ENCODE results near the gene UBE2G2.

Gene UBE2G2

DNA sequence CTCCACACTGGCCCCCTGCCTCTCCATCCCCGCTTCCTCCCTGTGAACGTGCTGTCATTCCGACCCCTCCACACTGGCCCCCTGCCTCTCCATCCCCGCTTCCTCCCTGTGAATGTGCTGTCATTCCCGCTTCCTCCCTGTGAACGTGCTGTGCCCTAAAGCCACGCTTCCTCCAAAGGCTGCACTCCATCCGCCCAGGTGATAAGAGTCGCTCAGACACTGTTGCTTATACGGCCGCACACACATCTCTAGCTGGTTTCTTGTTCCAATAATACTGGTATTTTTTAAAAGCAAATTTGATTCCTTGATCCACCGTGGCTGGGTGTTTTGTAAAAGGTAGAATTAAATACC is 51.0 kb downstream of the UBE2G2 start:
- no peak for DNase-seq (ENCODE audit: low read depth in 2 of 2)

DNA sequence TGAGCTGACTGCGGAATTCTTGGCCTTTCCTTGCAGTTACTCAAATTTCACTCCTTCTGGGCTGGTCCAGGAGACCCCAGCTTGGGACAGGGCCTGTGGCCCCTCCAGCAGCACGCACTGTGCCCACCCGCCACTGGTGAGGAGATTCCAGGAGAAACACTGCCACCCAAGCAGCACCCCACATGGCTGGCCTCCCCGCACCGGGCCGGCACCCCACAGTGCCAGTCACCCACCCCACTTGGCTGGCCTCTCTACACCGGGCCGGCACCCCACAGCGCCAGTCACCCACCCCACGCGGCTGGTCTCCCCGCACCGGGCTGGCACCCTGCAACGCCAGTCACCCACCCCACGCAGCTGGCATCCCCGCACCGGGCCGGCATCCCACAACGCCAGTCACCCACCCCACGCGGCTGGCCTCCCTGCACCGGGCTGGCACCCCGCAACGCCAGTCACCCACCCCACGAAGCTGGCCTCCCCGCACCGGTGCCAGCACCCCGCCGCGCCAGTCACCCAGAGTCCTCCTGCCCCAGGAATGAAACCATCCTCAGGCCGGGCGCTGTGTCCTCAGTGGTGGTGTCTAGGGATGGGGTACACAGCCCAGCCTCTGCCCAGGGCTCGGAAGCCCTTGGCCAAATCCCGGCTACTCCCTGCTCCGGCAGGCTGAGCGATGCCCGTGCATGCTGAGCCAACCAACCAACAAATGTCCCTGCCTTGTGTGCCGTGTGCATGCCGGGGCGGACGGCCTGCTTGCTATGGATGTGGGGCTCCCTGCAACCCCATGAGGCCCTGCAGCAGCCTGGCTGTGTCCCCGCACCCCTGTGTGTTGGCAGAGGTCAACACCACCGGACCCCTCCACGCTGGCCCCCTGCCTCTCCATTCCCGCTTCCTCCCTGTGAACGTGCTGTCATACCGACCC is 51.6 kb downstream of the UBE2G2 start:
- DNase-seq (ENCODE audit: low read depth in 2 of 2), result no peak

DNA sequence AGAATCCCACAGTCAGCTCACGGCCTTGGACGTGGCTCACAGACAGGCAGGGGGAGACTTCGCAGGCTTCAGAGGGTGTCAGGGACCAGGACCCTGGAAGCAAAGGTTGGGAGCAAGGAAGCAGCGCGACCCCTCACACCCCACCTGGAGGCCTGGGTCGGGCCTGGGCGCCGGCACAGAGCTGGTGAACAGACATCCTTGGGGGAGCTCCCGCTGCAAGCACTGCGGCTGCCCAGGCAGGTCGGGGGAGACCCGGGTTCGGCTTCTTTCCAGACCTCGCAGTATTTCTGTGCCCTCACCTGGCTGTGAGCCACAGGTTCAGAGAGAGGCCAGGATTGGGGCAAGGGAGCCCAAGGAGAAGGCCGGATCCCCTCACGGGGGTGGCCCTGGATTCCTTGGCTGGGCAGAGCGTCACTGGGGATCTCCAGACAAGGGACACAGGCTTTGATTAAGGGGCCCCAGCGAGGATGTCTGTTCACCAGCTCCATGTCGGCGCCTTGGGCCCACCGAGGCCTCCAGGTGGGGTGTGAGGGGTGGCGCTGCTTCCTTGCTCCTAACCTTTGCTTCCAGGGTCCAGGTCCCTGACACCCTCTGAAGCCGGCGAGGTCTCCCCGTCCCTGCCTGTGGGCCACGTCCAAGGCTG is 52.4 kb downstream of the UBE2G2 start:
- no peak for DNase-seq (ENCODE audit: low read depth in 2 of 2)

DNA sequence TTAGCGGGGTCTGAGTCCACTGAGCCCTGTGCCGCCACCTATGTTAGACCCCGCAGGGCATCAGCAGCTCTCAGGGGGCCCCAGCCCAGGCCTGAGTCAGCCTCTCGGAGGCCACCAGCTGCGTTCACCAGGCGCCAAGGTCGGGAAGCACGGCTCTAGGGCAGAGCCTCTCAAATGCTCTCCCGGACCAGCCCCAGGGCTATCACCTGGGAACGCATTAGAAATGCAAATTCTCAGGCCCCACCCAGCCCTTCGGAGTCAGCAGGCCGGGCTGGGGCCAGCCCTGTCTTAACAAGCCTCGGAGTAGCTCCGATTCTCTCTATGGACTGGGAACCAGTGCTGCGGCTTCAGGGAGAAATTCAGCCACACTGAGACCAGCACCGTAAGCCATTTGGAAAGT is 53.0 kb downstream of the UBE2G2 start:
- no peak for DNase-seq (ENCODE audit: low read depth in 2 of 2)

- DNase-seq (ENCODE audit: low read depth in 2 of 2), result no peak
Observed at GRCh38 chr21:44742418-44743153, 59.0 kb downstream of the UBE2G2 start.

- no peak for DNase-seq (ENCODE audit: low read depth in 2 of 2)
Observed at GRCh38 chr21:44741921-44742320, 59.7 kb downstream of the UBE2G2 start.

DNA sequence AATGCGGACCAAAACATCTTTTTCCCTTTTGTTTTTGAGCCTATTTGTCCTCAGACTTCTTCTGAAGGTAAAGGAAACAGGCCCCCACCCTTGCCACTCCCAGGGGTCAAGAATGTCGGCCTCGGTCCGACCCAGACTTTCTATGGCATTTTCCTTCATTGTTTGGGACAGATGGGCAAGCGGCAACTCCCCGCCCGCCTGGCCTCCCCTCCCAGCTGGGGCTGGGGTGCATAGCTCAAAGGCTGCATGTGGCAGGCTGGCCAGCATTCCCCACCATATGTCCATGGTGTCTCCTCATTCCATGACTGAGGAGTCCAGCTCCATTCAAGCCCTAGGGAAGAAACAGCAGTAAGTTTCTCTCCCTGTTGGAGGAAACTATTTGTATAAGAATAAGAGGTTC is 60.9 kb downstream of the UBE2G2 start:
- DNase-seq (ENCODE audit: low read depth in 2 of 2), result no peak

- DNase-seq (ENCODE audit: low read depth in 2 of 2), result no peak
Observed at GRCh38 chr21:44739316-44739715, 62.3 kb downstream of the UBE2G2 start.

DNA sequence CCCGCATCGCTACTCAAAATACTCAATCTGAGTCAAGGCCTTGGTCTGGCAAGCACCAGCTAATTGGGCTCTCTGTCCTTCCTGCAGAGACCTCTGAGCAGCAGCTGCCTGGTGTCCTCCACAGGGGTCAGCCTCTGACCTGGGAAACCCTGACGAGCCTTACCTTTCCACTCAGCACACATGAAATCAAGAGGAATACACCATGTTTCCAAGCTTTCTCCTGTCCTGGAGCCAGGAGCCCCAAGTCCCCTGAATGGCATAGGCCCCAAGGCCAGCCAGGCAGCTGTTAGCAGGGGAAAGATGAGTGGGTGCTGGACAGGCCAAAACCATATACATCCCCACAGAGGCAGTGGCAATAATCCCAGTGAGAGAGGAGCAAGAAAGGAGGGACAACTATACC is 63.0 kb downstream of the UBE2G2 start:
- no peak for DNase-seq (ENCODE audit: low read depth in 2 of 2)

DNA sequence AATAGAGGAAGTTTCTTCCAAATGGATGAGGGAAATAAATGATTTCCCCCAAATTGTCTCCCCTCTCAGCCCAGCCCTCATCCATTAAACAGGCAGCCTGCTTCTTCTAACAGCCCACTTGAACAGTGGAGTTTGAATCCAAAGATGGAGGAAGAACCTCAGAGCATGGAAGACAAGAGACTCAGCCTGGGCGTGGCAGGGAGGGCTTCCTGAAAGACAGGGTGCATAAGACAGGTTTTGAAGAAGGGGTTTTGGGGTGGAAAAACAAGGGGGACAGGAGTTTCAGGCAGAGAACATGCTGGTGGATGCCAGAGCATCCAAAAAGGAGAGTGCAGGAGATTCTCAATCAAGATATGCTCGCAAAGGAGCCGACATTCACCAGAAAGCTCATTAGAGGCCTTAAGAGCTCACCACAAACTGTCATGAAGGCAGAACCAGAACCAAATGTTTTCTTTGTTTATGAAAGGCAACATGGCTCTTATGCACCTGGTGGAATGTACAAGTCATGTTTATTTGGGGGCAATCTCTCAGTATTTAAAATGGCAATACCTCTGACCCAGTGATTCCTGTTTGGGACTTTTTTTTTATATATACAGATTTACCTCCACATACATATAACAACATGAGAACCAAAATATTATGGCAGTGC is 63.8 kb downstream of the UBE2G2 start:
- DNase-seq (ENCODE audit: low read depth in 2 of 2), result no peak

GRCh38 chr21:44736291-44737004 is 65.2 kb downstream of the UBE2G2 start:
- no peak for DNase-seq (ENCODE audit: low read depth in 2 of 2)

GRCh38 chr21:44735821-44736220 is 65.8 kb downstream of the UBE2G2 start:
- no peak for DNase-seq (ENCODE audit: low read depth in 2 of 2)

DNA sequence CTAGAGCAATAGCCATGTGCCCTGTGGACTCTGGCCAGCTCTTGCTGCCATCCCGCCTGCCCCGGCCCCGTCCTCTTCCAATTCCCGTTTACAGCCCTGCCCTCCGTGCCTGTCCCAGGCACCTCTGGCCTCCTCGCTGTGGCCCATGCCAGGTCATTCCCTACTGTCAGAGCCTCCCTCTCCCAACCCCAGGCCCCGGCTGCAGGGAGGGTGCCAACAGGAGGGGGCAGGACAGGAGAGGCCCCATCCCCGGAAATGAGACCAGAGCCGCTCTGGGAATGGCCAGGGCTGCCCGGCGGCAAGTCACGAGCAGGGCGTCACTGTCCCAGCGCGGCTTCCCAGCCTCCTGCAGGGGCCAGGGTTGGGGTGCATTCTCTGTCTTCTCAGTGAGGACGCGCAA is 66.8 kb downstream of the UBE2G2 start:
- DNase-seq (ENCODE audit: low read depth in 2 of 2), result no peak

DNA sequence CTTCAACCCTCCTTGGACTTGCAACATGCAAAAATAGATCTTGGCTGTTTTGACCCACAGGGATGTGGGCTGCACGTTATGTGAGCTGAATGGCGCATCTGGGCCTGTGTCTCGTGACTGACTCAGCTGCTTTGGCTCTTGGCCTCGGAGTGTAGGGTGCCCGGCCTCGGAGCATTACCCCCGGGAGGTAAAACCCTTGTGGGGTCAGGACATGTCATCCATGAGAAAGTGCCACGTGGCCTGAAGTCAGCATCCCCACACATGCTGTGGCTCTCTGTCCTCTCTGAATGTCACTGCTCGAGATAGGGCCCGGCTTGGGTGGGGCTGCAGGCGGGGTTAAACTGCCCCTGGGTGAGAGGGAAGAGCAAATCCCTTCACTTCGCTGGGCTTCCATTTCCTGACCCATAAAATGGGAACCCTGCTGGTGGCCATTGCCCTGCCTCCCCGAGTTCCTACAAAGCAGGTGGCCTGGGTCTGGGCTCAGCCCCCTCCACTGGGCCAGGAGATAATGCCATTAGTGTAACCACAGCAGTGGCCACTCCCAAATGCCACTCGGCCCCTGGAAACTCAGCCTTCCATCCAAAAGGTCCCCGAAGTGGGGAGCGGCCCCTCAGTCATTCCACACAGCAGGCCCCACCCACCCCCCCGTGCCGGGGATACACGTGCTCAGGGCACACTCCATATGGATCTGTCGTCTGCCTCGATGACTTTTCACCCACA is 67.4 kb downstream of the UBE2G2 start:
- DNase-seq (ENCODE audit: low read depth in 2 of 2), result no peak

GRCh38 chr21:44732956-44733355 is 68.7 kb downstream of the UBE2G2 start:
- no peak for DNase-seq (ENCODE audit: low read depth in 2 of 2)

DNA sequence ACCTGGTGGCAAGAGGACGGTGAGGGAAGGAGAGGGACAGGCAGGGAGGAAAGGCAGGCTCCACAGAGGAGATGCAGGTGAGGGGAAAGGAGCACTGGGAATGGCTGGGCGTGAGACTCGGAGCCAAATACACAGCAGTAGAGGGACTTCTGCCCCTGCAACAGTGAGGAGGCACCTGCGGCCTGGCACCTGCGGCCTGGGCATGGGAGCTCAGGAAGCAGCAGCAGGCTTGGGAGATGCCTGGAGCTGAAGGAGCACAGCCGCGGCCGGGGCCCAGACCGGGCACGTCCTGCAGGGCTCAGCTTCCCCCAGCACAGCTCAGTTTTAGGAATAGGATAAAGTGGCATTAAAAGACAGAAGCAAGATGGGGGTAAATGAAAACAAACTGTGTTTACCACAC is 69.4 kb downstream of the UBE2G2 start:
- DNase-seq (ENCODE audit: low read depth in 2 of 2), result no peak

- no peak for DNase-seq (ENCODE audit: low read depth in 2 of 2)
Observed at GRCh38 chr21:44730951-44731579, 70.6 kb downstream of the UBE2G2 start.

DNA sequence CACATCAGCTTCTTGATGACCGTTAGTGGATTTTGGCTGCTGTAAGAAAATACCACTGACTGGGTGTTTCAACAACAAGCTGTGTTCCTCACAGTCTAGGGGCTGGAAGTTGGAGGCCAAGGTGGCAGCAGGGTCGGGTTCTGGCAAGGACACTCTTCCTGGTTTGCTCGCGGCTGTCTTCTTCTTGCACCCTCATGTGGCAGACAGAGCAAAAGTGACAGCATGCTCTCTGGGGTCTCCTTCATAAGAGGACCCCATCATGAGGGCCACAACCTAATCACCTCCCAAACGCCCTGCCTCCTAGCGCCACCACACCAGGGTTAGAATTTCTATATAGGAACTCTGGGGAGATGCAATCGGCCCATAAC is 71.6 kb downstream of the UBE2G2 start:
- DNase-seq (ENCODE audit: low read depth in 2 of 2), result no peak

GRCh38 chr21:44729336-44730027 is 72.1 kb downstream of the UBE2G2 start:
- DNase-seq (ENCODE audit: low read depth in 2 of 2), result no peak

DNA sequence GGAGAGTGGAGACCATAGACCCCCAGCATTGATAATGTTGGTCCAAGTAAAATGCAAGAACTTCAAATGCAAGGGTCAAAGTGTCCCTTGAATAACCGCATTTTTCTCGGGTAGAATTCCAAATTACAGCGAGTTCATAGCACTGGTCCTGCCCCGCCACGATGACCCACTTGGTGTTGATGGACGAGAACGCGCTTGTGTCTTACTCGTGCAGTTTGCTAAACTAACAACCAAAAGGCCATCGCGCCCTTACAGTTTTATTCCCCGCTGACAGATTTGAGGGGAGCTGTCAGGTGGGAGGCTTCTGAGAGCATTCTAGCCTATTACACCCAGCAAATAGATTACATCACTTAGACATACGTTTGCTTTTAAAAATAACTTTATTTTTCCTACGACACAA is 72.9 kb downstream of the UBE2G2 start:
- DNase-seq (ENCODE audit: low read depth in 2 of 2), result no peak
